HL-60 (cell line): ENCODE measurements around the gene FBXL20.

Source experiments
- DNase-seq, 2 experiments: peaks; one replicate each; pipeline ENCODE4 v3.0.0-alpha.2; 2010 to 2020; ENCODE audit warnings: low read depth in 1 of 2, low spot score in 1 of 2
- H3K27ac ChIP-seq: fragments of 250-450 bp; sonication (Bioruptor Pico); replicated peaks from 2 replicates; pipeline ENCODE4 v1.5.1; 2020; ENCODE audit warnings: mild to moderate bottlenecking, moderate library complexity
- H3K27me3 ChIP-seq: fragments of 250-450 bp; sonication (Bioruptor Pico); 2 replicates; pipeline ENCODE4 v1.5.1; 2021; ENCODE audit warnings: mild to moderate bottlenecking, moderate library complexity; ENCODE audit not compliant: insufficient read depth, poor library complexity, severe bottlenecking
- H3K4me3 ChIP-seq: replicated peaks from 2 replicates; pipeline ENCODE4 v1.5.1; 2011; ENCODE audit warnings: mild to moderate bottlenecking, control low read depth, low read length; ENCODE audit not compliant: insufficient read depth
- CTCF ChIP-seq: IDR thresholded peaks from one replicate; pipeline ENCODE4 v1.5.1; 2011; ENCODE audit warnings: low read length, control low read depth, inconsistent platforms; ENCODE audit not compliant: insufficient read depth
- GABPA ChIP-seq: IDR thresholded peaks from 2 replicates; pipeline ENCODE4 v1.6.1; 2012; ENCODE audit warnings: low read depth
- POLR2AphosphoS5 ChIP-seq: IDR thresholded peaks from 2 replicates; pipeline ENCODE4 v1.6.1; 2012; ENCODE audit warnings: low read depth
- SPI1 ChIP-seq: IDR thresholded peaks from 2 replicates; pipeline ENCODE4 v1.6.1; 2012; ENCODE audit warnings: low read depth, mild to moderate bottlenecking, borderline replicate concordance
- TF ChIP-seq, protein P1 (sequence below): IDR thresholded peaks from 2 replicates; pipeline ENCODE4 v1.6.1; 2012; ENCODE audit warnings: low read depth; ENCODE audit not compliant: insufficient replicate concordance

FBXL20 gene

DNA sequence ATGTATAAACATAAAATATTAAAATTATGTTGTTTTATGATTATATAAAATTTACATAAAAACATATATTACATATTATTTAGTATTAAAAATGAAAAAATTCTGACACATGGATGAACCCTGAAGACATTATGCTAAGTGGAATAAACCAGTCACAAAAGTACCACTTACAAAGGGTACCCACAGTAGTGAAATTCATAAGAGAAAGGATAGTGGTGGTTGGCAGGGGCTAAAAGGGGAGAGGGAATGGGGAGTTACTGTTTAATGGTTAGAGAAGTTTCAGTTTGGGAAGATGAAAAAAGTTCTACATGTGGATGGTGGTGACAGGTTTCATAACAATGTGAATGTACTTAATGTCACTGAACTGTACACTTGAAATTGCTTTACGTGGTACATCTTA, 41.4 kb downstream of the FBXL20 start:
- TF ChIP-seq SPI1 (no peak), GABPA (no peak), POLR2AphosphoS5 (no peak), CTCF (no peak)
- TF ChIP-seq, protein P1, sequence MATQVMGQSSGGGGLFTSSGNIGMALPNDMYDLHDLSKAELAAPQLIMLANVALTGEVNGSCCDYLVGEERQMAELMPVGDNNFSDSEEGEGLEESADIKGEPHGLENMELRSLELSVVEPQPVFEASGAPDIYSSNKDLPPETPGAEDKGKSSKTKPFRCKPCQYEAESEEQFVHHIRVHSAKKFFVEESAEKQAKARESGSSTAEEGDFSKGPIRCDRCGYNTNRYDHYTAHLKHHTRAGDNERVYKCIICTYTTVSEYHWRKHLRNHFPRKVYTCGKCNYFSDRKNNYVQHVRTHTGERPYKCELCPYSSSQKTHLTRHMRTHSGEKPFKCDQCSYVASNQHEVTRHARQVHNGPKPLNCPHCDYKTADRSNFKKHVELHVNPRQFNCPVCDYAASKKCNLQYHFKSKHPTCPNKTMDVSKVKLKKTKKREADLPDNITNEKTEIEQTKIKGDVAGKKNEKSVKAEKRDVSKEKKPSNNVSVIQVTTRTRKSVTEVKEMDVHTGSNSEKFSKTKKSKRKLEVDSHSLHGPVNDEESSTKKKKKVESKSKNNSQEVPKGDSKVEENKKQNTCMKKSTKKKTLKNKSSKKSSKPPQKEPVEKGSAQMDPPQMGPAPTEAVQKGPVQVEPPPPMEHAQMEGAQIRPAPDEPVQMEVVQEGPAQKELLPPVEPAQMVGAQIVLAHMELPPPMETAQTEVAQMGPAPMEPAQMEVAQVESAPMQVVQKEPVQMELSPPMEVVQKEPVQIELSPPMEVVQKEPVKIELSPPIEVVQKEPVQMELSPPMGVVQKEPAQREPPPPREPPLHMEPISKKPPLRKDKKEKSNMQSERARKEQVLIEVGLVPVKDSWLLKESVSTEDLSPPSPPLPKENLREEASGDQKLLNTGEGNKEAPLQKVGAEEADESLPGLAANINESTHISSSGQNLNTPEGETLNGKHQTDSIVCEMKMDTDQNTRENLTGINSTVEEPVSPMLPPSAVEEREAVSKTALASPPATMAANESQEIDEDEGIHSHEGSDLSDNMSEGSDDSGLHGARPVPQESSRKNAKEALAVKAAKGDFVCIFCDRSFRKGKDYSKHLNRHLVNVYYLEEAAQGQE, result no peak
- Histone ChIP-seq H3K27ac (no peak overlapping the region), H3K4me3 (no peak overlapping the region)

GRCh38 chr17:39357986-39358385, 43.4 kb downstream of the FBXL20 start:
- no peak overlapping the region for H3K4me3 ChIP-seq
- TF ChIP-seq, protein P1, result no peak
- TF ChIP-seq SPI1 (no peak), GABPA (no peak), CTCF (no peak), POLR2AphosphoS5 (no peak)
- no peak for DNase-seq
- no peak overlapping the region for H3K27ac ChIP-seq
- no peaks in the 10 kb centered on the region for H3K27me3 ChIP-seq

More for the DNA sequence above, 41.4 kb downstream of the FBXL20 start:
- DNase-seq, result no peak
- no peaks in the 10 kb centered on the region for H3K27me3 ChIP-seq

GRCh38 chr17:39357488-39357887, 43.9 kb downstream of the FBXL20 start:
- no peak for DNase-seq
- H3K4me3 ChIP-seq, result no peak overlapping the region
- TF ChIP-seq CTCF, result no peak
- no peak for TF ChIP-seq GABPA
- no peak for TF ChIP-seq SPI1
- no peak for TF ChIP-seq POLR2AphosphoS5
- no peak overlapping the region for H3K27ac ChIP-seq
- no peaks in the 10 kb centered on the region for H3K27me3 ChIP-seq

DNA sequence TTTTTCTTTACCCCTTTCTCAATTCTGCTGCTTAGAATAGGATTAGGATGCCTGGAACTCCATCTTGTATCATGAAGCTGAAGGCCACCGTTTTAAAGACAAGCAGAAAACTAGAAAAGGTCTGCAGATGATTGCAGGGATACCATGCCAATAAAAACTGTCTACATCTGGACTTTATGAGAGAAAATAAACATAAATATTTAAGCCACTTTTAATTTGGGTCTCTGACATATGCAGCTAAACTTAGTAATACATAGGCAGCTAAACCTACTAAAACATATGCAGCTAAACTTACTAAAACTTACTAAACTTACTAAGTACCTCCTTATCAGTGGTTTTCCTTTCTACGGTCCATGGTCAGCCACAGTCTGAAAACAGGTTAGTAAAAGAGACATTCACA, 48.4 kb downstream of the FBXL20 start:
- no peak overlapping the region for H3K4me3 ChIP-seq
- H3K27me3 ChIP-seq, result no peaks in the 10 kb centered on the region
- TF ChIP-seq GABPA (no peak), CTCF (no peak), SPI1 (no peak), POLR2AphosphoS5 (no peak)
- TF ChIP-seq, protein P1, result no peak
- peak overlapping the region; percentile 29; the same call in 1 of the 2 replicates for H3K27ac ChIP-seq
- DNase-seq, result no peak
